NCI-H82 (cell line): ENCODE measurements around the gene ULK4.
"Not testable (repeated sequence)": the region's sequence is repeated elsewhere in the genome, so short reads cannot be mapped to it uniquely, and the experiment has no call there.

ENCODE experiments used
- DNase-seq: peaks from one replicate; lab custom pipeline; 2025; lab: John Stamatoyannopoulos, UW

The ULK4 gene

GRCh38 chr3:41579861-41580260 lies 382.0 kb downstream of the ULK4 start:
- no peak for DNase-seq

- DNase-seq: no peak
Measured at GRCh38 chr3:41578798-41579197, 383.1 kb downstream of the ULK4 start.

GRCh38 chr3:41575724-41576123 lies 386.2 kb downstream of the ULK4 start:
- DNase-seq: no peak

GRCh38 chr3:41574900-41575299 lies 387.0 kb downstream of the ULK4 start:
- no peak for DNase-seq

- no peak for DNase-seq
Measured at GRCh38 chr3:41573591-41573990, 388.3 kb downstream of the ULK4 start.

GRCh38 chr3:41572092-41572491 lies 389.8 kb downstream of the ULK4 start:
- DNase-seq: no peak

GRCh38 chr3:41569632-41570305 lies 392.1 kb downstream of the ULK4 start:
- DNase-seq: no peak

- DNase-seq: no peak
Measured at GRCh38 chr3:41565948-41566514, 395.9 kb downstream of the ULK4 start.

GRCh38 chr3:41565003-41565402 lies 396.9 kb downstream of the ULK4 start:
- DNase-seq: no peak

GRCh38 chr3:41556245-41556644 lies 405.7 kb downstream of the ULK4 start:
- not testable (repeated sequence) for DNase-seq

- no peak for DNase-seq
Measured at GRCh38 chr3:41532976-41533375, 428.9 kb downstream of the ULK4 start.

GRCh38 chr3:41526995-41527573 lies 434.8 kb downstream of the ULK4 start:
- no peak for DNase-seq

- DNase-seq: no peak
Measured at GRCh38 chr3:41525303-41526064, 436.4 kb downstream of the ULK4 start.

GRCh38 chr3:41523897-41524296 lies 438.0 kb downstream of the ULK4 start:
- DNase-seq: no peak

- DNase-seq: no peak
Measured at GRCh38 chr3:41522612-41523011, 439.3 kb downstream of the ULK4 start.

- no peak for DNase-seq
Measured at GRCh38 chr3:41521010-41521655, 440.8 kb downstream of the ULK4 start.

- no peak for DNase-seq
Measured at GRCh38 chr3:41519746-41520145, 442.2 kb downstream of the ULK4 start.

- DNase-seq: no peak
Measured at GRCh38 chr3:41518626-41519025, 443.3 kb downstream of the ULK4 start.

- no peak for DNase-seq
Measured at GRCh38 chr3:41508063-41508696, 453.7 kb downstream of the ULK4 start.

- DNase-seq: no peak
Measured at GRCh38 chr3:41507336-41508062, 454.4 kb downstream of the ULK4 start.

- DNase-seq: no peak
Measured at GRCh38 chr3:41503998-41504623, 457.8 kb downstream of the ULK4 start.
